HepG2 (cell line): ENCODE data around the gene TBX5.

Experiments used
- HOXA7 ChIP-seq: sonication (generic); formaldehyde crosslinking; IDR thresholded peaks from 2 replicates; pipeline ENCODE4 v1.8.1; 2022; ENCODE audit warnings: mild to moderate bottlenecking, missing genetic modification reagents, moderate library complexity
- NCOR1 ChIP-seq: fragments of 200-600 bp; sonication (generic); IDR thresholded peaks from 2 replicates; pipeline ENCODE4 v1.7.0; 2017; ENCODE audit warnings: antibody characterized with exemption, low read length, borderline replicate concordance
- PAX8 ChIP-seq: sonication (generic); formaldehyde crosslinking; IDR thresholded peaks from 2 replicates; pipeline ENCODE4 v1.8.0; 2022; ENCODE audit warnings: mild to moderate bottlenecking, missing genetic modification reagents, borderline replicate concordance
- PCBP2 ChIP-seq: fragments of 200-400 bp; formaldehyde crosslinking; optimal IDR thresholded peaks from 2 replicates; pipeline ENCODE3; 2018; ENCODE audit warnings: low read length, low read depth; ENCODE audit not compliant: poor library complexity, severe bottlenecking
- POLR2A ChIP-seq, 2 experiments: IDR thresholded peaks; 2 replicates each; pipeline ENCODE4 v1.6.1; 2011; ENCODE audit warnings: low read depth in 2 of 2, low read length in 2 of 2, mild to moderate bottlenecking in 1 of 2, moderate library complexity in 1 of 2; ENCODE audit not compliant: insufficient read depth in 1 of 2
- RFXANK ChIP-seq: IDR thresholded peaks from 2 replicates; pipeline ENCODE4 v1.6.1; 2016
- SP1 ChIP-seq, 2 experiments: fragments of 450-650 bp in 1 of 2; sonication (generic) in 1 of 2; formaldehyde crosslinking in 1 of 2; IDR thresholded peaks; 2 replicates each; pipeline versions ENCODE4 v1.4.0 to v1.6.1; 2016 to 2020; ENCODE audit warnings: missing genetic modification reagents in 1 of 2
- ZMYM3 ChIP-seq: sonication (generic); formaldehyde crosslinking; IDR thresholded peaks from 2 replicates; pipeline ENCODE4 v1.5.1; 2020; ENCODE audit warnings: mild to moderate bottlenecking, missing genetic modification reagents
- ZNF121 ChIP-seq: sonication (generic); formaldehyde crosslinking; IDR thresholded peaks from 2 replicates; pipeline ENCODE4 v1.5.0; 2020; ENCODE audit warnings: mild to moderate bottlenecking, missing genetic modification reagents
- TF ChIP-seq, protein P1 (sequence below): sonication (generic); formaldehyde crosslinking; IDR thresholded peaks from 2 replicates; pipeline ENCODE4 v1.9.0; 2021; ENCODE audit warnings: missing genetic modification reagents, mild to moderate bottlenecking, borderline replicate concordance
- TF ChIP-seq, protein P2 (sequence below): sonication (generic); formaldehyde crosslinking; IDR thresholded peaks from 2 replicates; pipeline ENCODE4 v1.5.0; 2020; ENCODE audit warnings: mild to moderate bottlenecking, missing genetic modification reagents, moderate library complexity
- TF ChIP-seq, protein P3 (sequence below): sonication (generic); formaldehyde crosslinking; IDR thresholded peaks from 2 replicates; pipeline ENCODE4 v1.8.0; 2022; ENCODE audit warnings: mild to moderate bottlenecking, missing genetic modification reagents; ENCODE audit not compliant: insufficient replicate concordance
- TF ChIP-seq, protein P4 (sequence below): sonication (generic); formaldehyde crosslinking; IDR thresholded peaks from 2 replicates; pipeline ENCODE4 v1.9.0; 2021; ENCODE audit warnings: mild to moderate bottlenecking, missing genetic modification reagents

DNA sequence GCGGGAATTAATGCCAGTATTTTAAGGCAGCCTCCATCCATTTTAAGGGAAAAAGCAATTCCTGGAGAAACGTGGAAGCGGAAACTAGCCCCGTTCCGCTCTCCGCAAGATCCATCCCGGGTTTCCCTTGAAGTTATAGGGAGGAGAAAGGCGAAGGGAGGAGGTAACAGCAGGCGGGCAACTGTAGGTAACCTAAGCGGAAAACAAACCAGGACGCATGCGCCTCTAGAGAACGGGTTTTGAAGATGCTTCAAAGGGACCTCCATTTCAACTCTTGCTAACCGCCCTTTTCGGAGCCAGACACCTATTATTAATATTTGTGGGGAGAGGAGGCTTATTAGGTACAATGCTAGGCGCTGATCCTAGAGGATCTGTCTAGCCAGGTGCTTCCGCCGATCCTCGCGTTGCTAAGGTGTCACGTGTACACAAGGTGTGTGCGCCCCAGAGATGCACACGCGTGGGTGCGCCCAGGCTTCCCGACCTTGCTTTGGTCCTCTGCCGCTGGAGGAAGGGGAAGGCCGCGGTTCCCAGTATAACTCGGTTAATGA, 6.2 kb downstream of the TBX5 start:
- TF ChIP-seq NCOR1: no peak
- no peak for TF ChIP-seq ZMYM3 (CRISPR knock-in tag)
- TF ChIP-seq HOXA7: no peak
- TF ChIP-seq, protein P1, sequence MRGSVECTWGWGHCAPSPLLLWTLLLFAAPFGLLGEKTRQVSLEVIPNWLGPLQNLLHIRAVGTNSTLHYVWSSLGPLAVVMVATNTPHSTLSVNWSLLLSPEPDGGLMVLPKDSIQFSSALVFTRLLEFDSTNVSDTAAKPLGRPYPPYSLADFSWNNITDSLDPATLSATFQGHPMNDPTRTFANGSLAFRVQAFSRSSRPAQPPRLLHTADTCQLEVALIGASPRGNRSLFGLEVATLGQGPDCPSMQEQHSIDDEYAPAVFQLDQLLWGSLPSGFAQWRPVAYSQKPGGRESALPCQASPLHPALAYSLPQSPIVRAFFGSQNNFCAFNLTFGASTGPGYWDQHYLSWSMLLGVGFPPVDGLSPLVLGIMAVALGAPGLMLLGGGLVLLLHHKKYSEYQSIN (CRISPR knock-in tag): no peak
- TF ChIP-seq, protein P2, sequence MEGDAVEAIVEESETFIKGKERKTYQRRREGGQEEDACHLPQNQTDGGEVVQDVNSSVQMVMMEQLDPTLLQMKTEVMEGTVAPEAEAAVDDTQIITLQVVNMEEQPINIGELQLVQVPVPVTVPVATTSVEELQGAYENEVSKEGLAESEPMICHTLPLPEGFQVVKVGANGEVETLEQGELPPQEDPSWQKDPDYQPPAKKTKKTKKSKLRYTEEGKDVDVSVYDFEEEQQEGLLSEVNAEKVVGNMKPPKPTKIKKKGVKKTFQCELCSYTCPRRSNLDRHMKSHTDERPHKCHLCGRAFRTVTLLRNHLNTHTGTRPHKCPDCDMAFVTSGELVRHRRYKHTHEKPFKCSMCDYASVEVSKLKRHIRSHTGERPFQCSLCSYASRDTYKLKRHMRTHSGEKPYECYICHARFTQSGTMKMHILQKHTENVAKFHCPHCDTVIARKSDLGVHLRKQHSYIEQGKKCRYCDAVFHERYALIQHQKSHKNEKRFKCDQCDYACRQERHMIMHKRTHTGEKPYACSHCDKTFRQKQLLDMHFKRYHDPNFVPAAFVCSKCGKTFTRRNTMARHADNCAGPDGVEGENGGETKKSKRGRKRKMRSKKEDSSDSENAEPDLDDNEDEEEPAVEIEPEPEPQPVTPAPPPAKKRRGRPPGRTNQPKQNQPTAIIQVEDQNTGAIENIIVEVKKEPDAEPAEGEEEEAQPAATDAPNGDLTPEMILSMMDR (CRISPR knock-in tag): no peak
- no peak for TF ChIP-seq RFXANK (CRISPR knock-in tag)
- TF ChIP-seq, protein P3, sequence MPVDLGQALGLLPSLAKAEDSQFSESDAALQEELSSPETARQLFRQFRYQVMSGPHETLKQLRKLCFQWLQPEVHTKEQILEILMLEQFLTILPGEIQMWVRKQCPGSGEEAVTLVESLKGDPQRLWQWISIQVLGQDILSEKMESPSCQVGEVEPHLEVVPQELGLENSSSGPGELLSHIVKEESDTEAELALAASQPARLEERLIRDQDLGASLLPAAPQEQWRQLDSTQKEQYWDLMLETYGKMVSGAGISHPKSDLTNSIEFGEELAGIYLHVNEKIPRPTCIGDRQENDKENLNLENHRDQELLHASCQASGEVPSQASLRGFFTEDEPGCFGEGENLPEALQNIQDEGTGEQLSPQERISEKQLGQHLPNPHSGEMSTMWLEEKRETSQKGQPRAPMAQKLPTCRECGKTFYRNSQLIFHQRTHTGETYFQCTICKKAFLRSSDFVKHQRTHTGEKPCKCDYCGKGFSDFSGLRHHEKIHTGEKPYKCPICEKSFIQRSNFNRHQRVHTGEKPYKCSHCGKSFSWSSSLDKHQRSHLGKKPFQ (CRISPR knock-in tag): no peak
- no peak for TF ChIP-seq SP1 (IDR thresholded peaks at IDR 0.05)
- TF ChIP-seq SP1 (CRISPR knock-in tag; IDR thresholded peaks at IDR 0.05): no peak
- TF ChIP-seq, protein P4, sequence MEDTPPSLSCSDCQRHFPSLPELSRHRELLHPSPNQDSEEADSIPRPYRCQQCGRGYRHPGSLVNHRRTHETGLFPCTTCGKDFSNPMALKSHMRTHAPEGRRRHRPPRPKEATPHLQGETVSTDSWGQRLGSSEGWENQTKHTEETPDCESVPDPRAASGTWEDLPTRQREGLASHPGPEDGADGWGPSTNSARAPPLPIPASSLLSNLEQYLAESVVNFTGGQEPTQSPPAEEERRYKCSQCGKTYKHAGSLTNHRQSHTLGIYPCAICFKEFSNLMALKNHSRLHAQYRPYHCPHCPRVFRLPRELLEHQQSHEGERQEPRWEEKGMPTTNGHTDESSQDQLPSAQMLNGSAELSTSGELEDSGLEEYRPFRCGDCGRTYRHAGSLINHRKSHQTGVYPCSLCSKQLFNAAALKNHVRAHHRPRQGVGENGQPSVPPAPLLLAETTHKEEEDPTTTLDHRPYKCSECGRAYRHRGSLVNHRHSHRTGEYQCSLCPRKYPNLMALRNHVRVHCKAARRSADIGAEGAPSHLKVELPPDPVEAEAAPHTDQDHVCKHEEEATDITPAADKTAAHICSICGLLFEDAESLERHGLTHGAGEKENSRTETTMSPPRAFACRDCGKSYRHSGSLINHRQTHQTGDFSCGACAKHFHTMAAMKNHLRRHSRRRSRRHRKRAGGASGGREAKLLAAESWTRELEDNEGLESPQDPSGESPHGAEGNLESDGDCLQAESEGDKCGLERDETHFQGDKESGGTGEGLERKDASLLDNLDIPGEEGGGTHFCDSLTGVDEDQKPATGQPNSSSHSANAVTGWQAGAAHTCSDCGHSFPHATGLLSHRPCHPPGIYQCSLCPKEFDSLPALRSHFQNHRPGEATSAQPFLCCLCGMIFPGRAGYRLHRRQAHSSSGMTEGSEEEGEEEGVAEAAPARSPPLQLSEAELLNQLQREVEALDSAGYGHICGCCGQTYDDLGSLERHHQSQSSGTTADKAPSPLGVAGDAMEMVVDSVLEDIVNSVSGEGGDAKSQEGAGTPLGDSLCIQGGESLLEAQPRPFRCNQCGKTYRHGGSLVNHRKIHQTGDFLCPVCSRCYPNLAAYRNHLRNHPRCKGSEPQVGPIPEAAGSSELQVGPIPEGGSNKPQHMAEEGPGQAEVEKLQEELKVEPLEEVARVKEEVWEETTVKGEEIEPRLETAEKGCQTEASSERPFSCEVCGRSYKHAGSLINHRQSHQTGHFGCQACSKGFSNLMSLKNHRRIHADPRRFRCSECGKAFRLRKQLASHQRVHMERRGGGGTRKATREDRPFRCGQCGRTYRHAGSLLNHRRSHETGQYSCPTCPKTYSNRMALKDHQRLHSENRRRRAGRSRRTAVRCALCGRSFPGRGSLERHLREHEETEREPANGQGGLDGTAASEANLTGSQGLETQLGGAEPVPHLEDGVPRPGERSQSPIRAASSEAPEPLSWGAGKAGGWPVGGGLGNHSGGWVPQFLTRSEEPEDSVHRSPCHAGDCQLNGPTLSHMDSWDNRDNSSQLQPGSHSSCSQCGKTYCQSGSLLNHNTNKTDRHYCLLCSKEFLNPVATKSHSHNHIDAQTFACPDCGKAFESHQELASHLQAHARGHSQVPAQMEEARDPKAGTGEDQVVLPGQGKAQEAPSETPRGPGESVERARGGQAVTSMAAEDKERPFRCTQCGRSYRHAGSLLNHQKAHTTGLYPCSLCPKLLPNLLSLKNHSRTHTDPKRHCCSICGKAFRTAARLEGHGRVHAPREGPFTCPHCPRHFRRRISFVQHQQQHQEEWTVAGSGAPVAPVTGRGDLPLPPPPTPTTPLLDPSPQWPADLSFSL (CRISPR knock-in tag): no peak
- TF ChIP-seq PCBP2: no peak
- no peak for TF ChIP-seq PAX8
- no peak for TF ChIP-seq POLR2A (IDR thresholded peaks at IDR 0.05; ENCODE audit: insufficient read depth in 1 of 2, low read depth in 2 of 2, low read length in 2 of 2)
- no peak for TF ChIP-seq ZNF121
